Thymus (tissue), 11 donors: ENCODE data around the gene SLC17A7. TPM values are rescaled to one million over a fixed set of nuclear protein-coding genes. Genes with fewer than 3 reads are reported as not detected.
"Not testable (repeated sequence)": the region's sequence is repeated elsewhere in the genome, so short reads cannot be mapped to it uniquely, and the experiment has no call there.

Source experiments
- DNase-seq, 9 donors: peaks; one replicate each; pipeline ENCODE4 v3.0.0-alpha.2; 2013; ENCODE audit warnings: low spot score in 9 of 9, low read depth in 6 of 9, missing footprints in 1 of 9
- H3K27ac ChIP-seq, 2 donors: one replicate each; pipeline ENCODE4 v1.5.1; 2013; ENCODE audit warnings: control low read depth in 1 of 2, low read depth in 1 of 2, low read length in 1 of 2, mild to moderate bottlenecking in 1 of 2, moderate library complexity in 1 of 2
- H3K27me3 ChIP-seq, 2 donors: one replicate each; pipeline ENCODE4 v1.5.1; 2013; ENCODE audit warnings: low read length in 1 of 2; ENCODE audit not compliant: control insufficient read depth in 2 of 2, insufficient read depth in 1 of 2
- H3K36me3 ChIP-seq, 2 donors: one replicate each; pipeline ENCODE4 v1.5.1; 2013; ENCODE audit warnings: low read length in 1 of 2, mild to moderate bottlenecking in 1 of 2, moderate library complexity in 1 of 2; ENCODE audit not compliant: control insufficient read depth in 2 of 2, insufficient read depth in 2 of 2
- H3K4me1 ChIP-seq, 2 donors: one replicate each; pipeline ENCODE4 v1.5.1; 2013; ENCODE audit warnings: low read length in 2 of 2; ENCODE audit not compliant: control insufficient read depth in 2 of 2, insufficient read depth in 2 of 2
- H3K4me3 ChIP-seq, 2 donors: one replicate each; pipeline ENCODE4 v1.5.1; 2013; ENCODE audit warnings: low read length in 2 of 2, control low read depth in 1 of 2, mild to moderate bottlenecking in 1 of 2
- H3K9me3 ChIP-seq, 2 donors: one replicate each; pipeline ENCODE4 v1.5.1; 2013; ENCODE audit warnings: low read length in 1 of 2, mild to moderate bottlenecking in 1 of 2; ENCODE audit not compliant: control insufficient read depth in 2 of 2, insufficient read depth in 1 of 2
- WGBS: extraction: QIAGEN DNeasy Blood & Tissue Kit; methylation state at CpG from one replicate; pipeline ENCODE4 v1.1.7; 2013; 5-methylcytosine and 5-hydroxymethylcytosine counted together
- polyA plus RNA-seq: library from polyadenylated mRNA; stranded (reverse); fragments of 200-250 nt; gene quantifications from one replicate; pipeline ENCODE4 v1.2.3, GENCODE V29; 2013
- total RNA-seq: library from RNA; stranded (reverse); fragments of 120-200 nt; gene quantifications from one replicate; pipeline ENCODE4 v1.2.4, GENCODE V29; 2013
- donor health status: healthy.

Gene SLC17A7
- total and polyA plus RNA-seq, 2 donors: under 0.01 to 0.57 TPM

GRCh38 chr19:49450405-49450804, 9.1 kb upstream of the SLC17A7 start:
- WGBS: 92% methylated on average over 7 of the region's 7 CpGs
- H3K9me3 ChIP-seq: peaks cover 0 to 12% of the 10 kb centered on the region in 2 donors
- no peaks in the 10 kb centered on the region for H3K27me3 ChIP-seq
- H3K4me1 ChIP-seq: peaks cover 16 to 48% of the 10 kb centered on the region in 2 donors
- H3K4me3 ChIP-seq: peak overlapping the region; percentile 89 to 95
- H3K36me3 ChIP-seq: peaks cover 36 to 40% of the 10 kb centered on the region in 2 donors
- no peak for DNase-seq
- no peak overlapping the region for H3K27ac ChIP-seq

DNA sequence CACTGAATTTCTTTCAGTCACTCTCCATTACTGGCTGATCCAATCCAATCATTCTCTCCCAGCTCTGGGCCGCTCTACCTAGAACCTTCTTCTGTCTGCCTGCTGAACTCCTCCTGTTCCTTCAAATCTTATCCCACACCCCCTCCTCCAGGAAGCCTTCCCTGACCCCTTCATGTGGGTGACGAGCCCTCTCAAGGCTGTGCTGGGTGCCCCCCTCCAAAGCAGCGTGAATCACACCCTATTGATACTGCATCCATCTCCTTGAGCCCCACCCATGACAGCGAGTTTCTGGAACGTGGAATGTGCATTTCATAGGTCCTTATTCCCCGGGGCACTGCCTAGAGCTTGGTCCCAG, 7.1 kb upstream of the SLC17A7 start:
- no peak overlapping the region for H3K4me3 ChIP-seq
- DNase-seq: no peak
- H3K27ac ChIP-seq: no peak overlapping the region
- H3K4me1 ChIP-seq: peaks cover 10 to 39% of the 10 kb centered on the region in 2 donors
- H3K27me3 ChIP-seq: no peaks in the 10 kb centered on the region
- 97% methylated on average over 6 of the region's 6 CpGs for WGBS
- peaks cover 0 to 7% of the 10 kb centered on the region in 2 donors for H3K9me3 ChIP-seq
- peaks cover 36 to 39% of the 10 kb centered on the region in 2 donors for H3K36me3 ChIP-seq

- H3K9me3 ChIP-seq: peaks cover 0 to 7% of the 10 kb centered on the region in 2 donors
- H3K4me1 ChIP-seq: peaks cover 13 to 42% of the 10 kb centered on the region in 2 donors
- H3K4me3 ChIP-seq: no peak overlapping the region
- H3K27me3 ChIP-seq: peaks cover 2 to 6% of the 10 kb centered on the region in 2 donors
- no peak overlapping the region for H3K27ac ChIP-seq
- H3K36me3 ChIP-seq: peaks cover 36 to 39% of the 10 kb centered on the region in 2 donors
- DNase-seq: no peak
- 97% methylated on average over 32 of the region's 32 CpGs for WGBS
Measured at GRCh38 chr19:49447485-49448431, 6.4 kb upstream of the SLC17A7 start.

- peaks cover 0 to 7% of the 10 kb centered on the region in 2 donors for H3K9me3 ChIP-seq
- H3K4me1 ChIP-seq: peaks cover 10 to 34% of the 10 kb centered on the region in 2 donors
- DNase-seq: no peak
- peaks cover 16 to 23% of the 10 kb centered on the region in 2 donors for H3K27me3 ChIP-seq
- peaks cover 36 to 39% of the 10 kb centered on the region in 2 donors for H3K36me3 ChIP-seq
- no peak overlapping the region for H3K27ac ChIP-seq
- H3K4me3 ChIP-seq: no peak overlapping the region
- 97% methylated on average over 3 of the region's 3 CpGs for WGBS
Measured at GRCh38 chr19:49445997-49446396, 4.7 kb upstream of the SLC17A7 start.

DNA sequence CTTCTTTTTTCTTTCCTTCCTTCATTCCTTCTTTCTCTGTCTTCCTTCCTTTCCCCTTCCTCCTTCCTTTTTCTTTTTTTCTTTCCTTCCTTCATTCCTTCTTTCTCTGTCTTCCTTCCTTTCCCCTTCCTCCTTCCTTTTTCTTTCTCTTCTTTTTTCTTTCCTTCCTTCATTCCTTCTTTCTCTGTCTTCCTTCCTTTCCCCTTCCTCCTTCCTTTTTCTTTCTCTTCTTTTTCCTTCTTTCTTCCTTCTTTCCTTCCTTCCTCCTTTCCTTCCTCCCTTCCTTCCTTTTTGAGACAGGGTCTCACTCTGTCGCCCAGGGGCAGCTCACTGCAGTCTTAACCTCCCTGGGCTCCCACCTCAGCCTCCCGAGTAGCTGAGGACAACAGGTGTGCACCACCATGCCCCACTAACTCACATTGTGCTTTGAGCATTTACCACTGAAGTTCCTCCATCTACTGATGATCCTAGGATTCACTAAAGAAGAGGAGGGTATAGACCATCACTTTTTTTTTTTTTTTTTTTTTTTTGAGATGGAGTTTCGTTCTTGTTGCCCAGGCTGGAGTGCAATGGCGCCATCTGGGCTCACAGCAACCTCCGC, 2.9 kb upstream of the SLC17A7 start:
- H3K27ac ChIP-seq, H3K4me3 ChIP-seq, DNase-seq: not testable (repeated sequence)

GRCh38 chr19:49443366-49444099, 2.2 kb upstream of the SLC17A7 start:
- peaks cover 39 to 48% of the 10 kb centered on the region in 2 donors for H3K27me3 ChIP-seq
- peak overlapping the region; percentile 67 to 77 for H3K27ac ChIP-seq
- H3K4me3 ChIP-seq: peak overlapping the region; percentile 49 to 59
- H3K4me1 ChIP-seq: peaks cover 3 to 26% of the 10 kb centered on the region in 2 donors
- WGBS: under 1% methylated on average over 47 of the region's 47 CpGs
- H3K9me3 ChIP-seq: peaks cover 0 to 12% of the 10 kb centered on the region in 2 donors
- peaks cover 20 to 24% of the 10 kb centered on the region in 2 donors for H3K36me3 ChIP-seq
- peak; percentile 90 to 97 (median 93) for DNase-seq

More for the DNA sequence above, 2.9 kb upstream of the SLC17A7 start:
- Histone ChIP-seq H3K27me3 (peaks cover 32 to 41% of the 10 kb centered on the region in 2 donors), H3K4me1 (peaks cover 3 to 27% of the 10 kb centered on the region in 2 donors), H3K9me3 (peaks cover 0 to 12% of the 10 kb centered on the region in 2 donors), H3K36me3 (peaks cover 27 to 30% of the 10 kb centered on the region in 2 donors)
- WGBS: 86% methylated on average over 5 of the region's 5 CpGs

DNA sequence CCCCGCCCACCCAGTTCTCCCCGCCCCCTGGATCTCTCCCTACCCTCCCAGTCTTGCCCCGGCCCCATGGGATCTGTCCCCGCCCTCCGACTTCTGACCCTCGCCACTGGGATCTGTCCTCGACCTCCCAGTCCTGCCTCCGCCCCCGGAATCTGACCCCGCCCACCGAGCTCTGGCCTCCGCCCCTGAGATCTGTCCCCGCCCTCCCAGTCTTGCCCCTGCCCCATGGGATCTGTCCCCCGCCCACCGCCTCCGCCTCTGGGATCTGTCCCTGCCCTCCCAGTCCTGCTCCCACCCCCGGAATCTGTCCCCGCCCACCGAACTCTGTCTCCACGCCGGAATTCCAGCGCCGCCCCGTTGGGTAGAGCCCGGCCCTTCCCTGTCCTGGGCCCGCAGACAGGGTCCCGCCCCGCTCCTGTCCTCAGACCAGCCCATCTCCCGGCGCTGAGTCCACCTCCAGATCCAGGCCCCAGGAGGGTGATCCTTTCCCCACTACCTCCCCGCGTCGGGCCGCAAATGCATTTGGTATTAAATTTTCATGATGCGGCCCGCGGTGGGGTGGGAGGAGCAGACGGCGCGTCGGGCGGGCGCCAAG, 1.5 kb upstream of the SLC17A7 start:
- DNase-seq: peak in 4 of 9 donors; percentile 30 to 53 (median 44)
- H3K36me3 ChIP-seq: peaks cover 15 to 17% of the 10 kb centered on the region in 2 donors
- H3K27me3 ChIP-seq: peaks cover 44 to 55% of the 10 kb centered on the region in 2 donors
- WGBS: 3% methylated on average over 43 of the region's 43 CpGs
- H3K4me1 ChIP-seq: peaks cover 3 to 19% of the 10 kb centered on the region in 2 donors
- peak overlapping the region; percentile 2 to 67 for H3K27ac ChIP-seq
- peak overlapping the region; percentile 49 to 59 for H3K4me3 ChIP-seq
- peaks cover 0 to 12% of the 10 kb centered on the region in 2 donors for H3K9me3 ChIP-seq

DNA sequence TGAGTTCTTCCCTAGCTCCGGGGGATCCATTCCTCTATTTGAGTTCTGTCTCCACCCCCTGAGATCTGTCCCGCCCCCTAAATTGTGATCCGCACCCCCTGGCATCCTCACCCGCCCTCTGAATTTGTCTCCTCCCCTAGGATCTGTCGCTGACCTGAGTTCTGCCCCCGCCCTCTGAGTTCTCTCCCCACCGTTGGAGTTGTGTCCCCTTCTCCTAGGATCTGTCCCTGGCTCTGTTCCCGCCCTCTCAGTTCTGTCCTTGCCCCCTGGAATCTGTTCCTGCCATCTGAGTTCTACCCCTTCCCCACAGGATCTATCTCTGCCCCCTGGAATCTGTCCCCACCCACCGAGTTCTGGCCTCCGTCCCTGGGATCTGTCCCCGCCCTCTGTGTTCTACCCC, 1.0 kb upstream of the SLC17A7 start:
- peaks cover 10 to 12% of the 10 kb centered on the region in 2 donors for H3K36me3 ChIP-seq
- H3K4me3 ChIP-seq: peak overlapping the region in 1 of 2 donors; percentile 59
- peaks cover 3 to 14% of the 10 kb centered on the region in 2 donors for H3K4me1 ChIP-seq
- no peak for DNase-seq
- peaks cover 0 to 12% of the 10 kb centered on the region in 2 donors for H3K9me3 ChIP-seq
- WGBS: 13% methylated on average over 11 of the region's 11 CpGs
- H3K27ac ChIP-seq: no peak overlapping the region
- H3K27me3 ChIP-seq: peaks cover 49 to 60% of the 10 kb centered on the region in 2 donors
